B cell (primary cell): Measurements from ENCODE around the gene CHST8.

ENCODE experiments used
- EZH2 ChIP-seq: IDR thresholded peaks from 2 replicates; pipeline ENCODE4 v1.6.1; 2012; ENCODE audit warnings: borderline replicate concordance, low read depth, mild to moderate bottlenecking, moderate library complexity, low read length; ENCODE audit not compliant: insufficient read depth, poor library complexity, severe bottlenecking
- TF ChIP-seq, protein P1 (sequence below): fragments of 200-600 bp; IDR thresholded peaks from one replicate; pipeline ENCODE4 v1.8.0; 2022; ENCODE audit warnings: antibody characterized with exemption, mild to moderate bottlenecking

- TF ChIP-seq, protein P1, sequence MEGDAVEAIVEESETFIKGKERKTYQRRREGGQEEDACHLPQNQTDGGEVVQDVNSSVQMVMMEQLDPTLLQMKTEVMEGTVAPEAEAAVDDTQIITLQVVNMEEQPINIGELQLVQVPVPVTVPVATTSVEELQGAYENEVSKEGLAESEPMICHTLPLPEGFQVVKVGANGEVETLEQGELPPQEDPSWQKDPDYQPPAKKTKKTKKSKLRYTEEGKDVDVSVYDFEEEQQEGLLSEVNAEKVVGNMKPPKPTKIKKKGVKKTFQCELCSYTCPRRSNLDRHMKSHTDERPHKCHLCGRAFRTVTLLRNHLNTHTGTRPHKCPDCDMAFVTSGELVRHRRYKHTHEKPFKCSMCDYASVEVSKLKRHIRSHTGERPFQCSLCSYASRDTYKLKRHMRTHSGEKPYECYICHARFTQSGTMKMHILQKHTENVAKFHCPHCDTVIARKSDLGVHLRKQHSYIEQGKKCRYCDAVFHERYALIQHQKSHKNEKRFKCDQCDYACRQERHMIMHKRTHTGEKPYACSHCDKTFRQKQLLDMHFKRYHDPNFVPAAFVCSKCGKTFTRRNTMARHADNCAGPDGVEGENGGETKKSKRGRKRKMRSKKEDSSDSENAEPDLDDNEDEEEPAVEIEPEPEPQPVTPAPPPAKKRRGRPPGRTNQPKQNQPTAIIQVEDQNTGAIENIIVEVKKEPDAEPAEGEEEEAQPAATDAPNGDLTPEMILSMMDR: no peak
- no peak for TF ChIP-seq EZH2
These were observed 16.6 kb downstream of the CHST8 start for GRCh38 chr19:33638167-33639034.
